Brain pericyte (primary cell): Measurements from ENCODE around the gene ASPRV1.
"Not testable (repeated sequence)": the region's sequence is repeated elsewhere in the genome, so short reads cannot be mapped to it uniquely, and the experiment has no call there.

Experiments
- DNase-seq: peaks from one replicate; pipeline ENCODE4 v3.0.0-alpha.2; 2012; ENCODE audit warnings: low read depth, low spot score

The ASPRV1 gene

DNA sequence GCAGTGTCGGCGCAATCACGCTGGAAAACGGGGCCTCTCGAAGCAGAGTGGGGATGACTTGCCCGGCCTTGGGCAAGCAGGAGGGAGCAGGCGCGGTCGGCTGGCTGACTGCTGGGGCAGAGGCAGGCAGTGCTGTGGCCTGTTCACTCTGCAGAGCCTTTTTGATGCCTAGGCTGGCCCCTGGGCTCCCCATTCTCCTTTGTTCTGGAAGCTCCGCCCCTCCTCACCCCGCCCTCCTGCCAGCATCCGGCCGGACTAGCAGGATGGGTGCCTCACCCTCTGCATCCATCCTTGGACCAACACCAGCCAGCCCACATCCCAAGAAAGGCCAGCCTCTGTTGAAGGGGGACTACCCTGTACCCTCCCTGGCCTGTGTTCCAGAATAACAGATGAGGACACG lies at the start of gene ASPRV1:
Gene ASPRV1 (minus strand): TSS at position 136 of the 400 bp plus-strand sequence. CDS start 195 bp downstream, outside the sequence.
- DNase-seq: no peak

DNA sequence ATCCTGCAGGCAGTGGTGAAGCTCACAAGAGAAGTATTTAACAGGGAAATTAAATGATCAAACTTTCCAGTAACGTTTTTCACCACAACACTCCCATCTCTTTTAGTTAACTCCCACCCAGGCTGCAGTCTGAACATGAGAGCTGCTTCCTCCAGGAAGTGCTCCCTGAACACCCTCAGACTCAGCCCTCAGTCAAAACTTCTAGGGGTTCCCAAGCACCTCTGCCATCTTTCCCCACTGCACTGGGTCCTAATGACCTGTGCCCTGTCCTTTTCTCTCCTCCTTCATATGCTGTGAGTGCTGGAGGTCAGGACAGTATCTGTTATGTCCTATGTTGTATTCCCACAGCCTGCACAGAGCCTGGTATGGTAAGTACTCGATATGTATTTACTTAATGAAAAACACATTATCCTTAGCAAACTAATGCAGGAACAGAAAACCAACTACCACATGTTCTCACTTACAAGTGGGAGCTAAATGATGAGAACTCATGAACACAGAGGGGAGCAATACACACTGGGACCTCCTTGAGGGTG lies 49.2 kb upstream of the ASPRV1 start:
- no peak for DNase-seq

DNA sequence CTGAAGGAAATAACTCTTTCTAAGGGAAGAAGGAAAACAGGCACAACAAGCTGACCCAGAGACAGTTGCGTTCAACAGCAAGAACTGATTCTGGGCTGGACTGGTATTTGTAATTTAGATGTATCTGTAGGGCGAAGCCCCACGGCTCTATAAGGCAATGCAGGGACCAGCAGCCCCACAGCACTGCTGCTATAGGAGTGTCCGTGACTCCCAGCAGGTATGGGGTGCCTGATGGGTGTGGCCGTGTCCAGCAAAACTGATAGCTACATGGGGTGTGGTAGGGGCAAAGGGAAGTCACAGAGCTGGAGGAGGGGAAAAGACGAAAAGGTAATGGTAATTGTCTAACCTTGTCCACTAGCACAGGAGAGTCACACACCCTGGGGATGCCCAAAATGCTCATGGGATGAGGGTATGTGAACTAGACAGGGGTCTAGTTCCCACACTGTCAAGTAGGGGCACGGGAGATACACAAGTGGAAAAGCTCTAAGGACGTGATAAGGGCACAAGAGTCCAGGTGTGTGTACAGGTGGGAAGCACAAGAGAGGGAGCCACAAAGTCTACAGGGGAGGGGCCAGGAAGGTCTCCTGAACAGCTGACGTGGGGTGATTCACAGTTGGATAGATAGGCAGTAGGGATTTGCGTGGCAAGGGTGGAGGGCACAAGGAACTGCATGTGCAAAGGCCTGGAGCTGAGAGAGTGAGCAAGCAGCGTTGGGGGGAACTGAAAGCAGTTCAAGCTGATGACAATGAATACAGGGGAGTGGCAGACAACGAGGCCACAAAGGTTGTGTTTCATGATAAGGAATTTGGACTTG lies 48.5 kb upstream of the ASPRV1 start:
- no peak for DNase-seq

DNA sequence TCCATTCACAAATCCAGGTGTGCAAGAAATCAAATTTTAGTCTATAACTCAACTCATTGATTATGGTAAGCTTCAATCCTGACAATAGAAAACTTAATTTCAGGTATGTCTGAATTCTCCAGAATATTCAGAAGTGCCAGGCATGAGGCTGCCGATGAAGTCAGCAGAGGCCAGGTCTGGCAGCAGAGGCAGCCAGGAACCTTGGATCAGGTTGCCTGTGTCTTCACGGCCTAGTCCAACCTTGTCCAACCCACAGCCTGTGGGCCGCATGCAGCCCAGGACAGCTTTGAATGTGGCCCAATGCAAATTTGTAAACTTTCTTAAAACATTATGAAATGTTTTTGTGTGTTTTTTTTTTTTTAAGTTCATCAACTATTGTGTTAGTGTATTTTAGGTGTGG lies 46.9 kb upstream of the ASPRV1 start:
- no peak for DNase-seq

DNA sequence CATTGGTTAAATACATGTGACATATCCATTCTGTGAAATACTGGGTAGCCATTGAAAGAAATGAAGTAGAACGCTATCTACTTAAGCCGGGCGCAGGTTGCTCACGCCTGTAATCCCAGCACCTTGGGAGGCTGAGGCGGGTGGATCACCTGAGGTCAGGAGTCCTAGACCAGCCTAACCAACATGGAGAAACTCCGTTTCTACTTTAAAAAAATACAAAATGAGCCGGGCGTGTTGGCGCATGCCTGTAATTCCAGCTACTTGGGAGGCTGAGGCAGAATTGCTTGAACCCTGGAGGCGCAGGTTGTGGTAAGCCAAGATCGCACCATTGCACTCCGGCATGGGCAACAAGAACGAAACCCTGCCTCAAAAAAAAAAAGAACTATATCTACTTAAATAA lies 45.7 kb upstream of the ASPRV1 start:
- no peak for DNase-seq

DNA sequence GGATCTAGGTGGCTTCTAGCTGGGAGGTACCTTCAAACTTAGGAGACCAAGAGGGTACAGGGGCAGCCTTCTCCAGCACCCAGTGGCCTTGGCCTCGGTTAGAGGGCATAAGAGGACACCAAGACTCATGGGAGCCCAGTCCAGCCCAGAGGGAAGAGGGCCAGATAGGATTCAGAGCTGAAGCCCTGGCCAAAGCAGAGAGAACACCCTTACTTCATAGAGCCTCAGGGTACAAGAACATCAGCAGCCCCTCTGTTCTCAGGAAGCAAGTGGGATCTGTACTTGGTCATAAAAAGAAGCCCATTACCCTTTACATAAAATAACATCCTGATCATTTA lies 45.0 kb upstream of the ASPRV1 start:
- no peak for DNase-seq

DNA sequence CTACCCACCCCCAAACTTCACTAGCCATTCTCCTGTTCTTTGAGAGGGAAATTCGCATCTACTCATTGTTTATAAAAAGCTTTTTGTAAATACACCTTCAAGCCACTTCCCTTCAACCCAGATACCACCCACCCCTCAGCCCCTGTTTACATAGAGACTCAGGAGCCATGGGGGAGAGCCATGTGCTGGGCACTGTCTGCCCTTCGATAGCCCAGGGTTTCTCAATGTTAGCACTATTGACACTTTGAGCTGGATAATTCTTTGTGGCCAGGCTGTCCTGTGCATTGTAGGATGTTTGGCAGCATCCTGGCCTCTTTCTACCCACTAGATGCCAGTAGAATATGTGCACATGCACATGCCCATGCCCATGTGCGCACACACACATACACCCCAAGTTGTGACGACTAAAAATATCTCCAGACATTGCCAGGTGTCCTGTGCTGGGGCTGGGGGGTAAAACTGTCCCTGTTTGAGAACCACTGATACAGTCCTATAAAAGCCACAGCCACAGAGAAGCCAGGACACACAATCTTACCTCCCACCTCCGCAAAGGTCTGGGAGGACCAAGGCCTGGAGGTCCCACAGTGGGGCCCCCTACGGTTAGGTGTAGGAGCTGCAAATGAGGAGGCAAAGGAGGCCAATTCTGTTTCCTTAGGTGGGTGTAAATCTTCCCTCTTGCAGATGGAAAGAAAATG lies 44.5 kb upstream of the ASPRV1 start:
- no peak for DNase-seq

DNA sequence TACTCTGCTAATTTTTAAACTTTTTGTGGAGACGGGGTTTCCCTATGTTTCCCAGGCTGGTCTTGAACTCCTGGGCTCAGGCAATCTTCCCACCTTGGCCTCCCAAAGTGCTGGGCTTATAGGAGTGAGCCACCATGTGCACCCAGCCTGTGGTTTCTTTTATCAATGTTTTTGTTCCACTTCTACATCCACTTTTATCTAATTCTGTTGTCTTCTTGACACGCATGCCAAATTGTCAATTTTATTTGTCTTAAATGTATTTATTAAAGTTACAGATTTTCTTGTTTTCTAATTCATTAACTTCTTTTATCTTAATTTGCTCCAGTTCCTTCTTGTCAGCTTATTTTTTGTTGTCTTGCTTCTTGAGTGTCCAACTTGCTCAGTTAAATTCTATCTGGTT lies 43.8 kb upstream of the ASPRV1 start:
- DNase-seq: no peak

DNA sequence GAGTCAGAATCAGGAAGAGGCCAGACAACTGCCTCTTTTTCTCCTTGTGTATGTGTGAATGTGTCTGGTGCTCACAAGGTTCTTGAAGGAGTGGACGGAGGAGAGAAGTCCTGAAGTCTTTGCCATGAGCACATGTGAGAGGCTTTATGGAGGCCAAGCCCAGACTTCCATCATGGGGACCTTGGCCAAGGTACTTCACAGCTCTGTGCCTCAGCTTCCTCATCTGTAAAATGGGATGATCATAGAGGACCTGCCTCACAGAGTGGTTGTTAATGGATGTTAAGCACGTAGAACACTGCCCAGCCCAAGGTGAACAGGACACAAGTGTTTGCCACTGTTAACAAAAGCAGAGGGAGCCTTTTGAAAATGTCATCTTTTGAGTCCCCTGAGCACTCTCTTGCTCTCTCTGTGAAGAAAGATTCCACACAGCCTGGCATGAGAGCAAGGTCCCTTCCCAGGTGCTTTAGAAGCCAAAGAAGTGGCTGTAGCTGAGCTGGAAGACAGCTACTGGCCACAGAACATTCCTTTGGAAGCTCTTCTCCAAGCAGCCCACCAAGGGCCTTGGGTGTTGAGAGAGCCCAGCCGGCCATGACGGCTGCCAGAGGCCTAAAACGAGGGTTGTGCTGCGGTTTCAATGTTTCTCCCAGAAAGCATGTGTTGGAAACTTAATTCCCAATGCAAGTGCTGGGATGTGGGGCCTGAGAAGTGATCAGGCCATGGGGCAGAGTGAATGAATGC lies 41.8 kb upstream of the ASPRV1 start:
- DNase-seq: no peak

DNA sequence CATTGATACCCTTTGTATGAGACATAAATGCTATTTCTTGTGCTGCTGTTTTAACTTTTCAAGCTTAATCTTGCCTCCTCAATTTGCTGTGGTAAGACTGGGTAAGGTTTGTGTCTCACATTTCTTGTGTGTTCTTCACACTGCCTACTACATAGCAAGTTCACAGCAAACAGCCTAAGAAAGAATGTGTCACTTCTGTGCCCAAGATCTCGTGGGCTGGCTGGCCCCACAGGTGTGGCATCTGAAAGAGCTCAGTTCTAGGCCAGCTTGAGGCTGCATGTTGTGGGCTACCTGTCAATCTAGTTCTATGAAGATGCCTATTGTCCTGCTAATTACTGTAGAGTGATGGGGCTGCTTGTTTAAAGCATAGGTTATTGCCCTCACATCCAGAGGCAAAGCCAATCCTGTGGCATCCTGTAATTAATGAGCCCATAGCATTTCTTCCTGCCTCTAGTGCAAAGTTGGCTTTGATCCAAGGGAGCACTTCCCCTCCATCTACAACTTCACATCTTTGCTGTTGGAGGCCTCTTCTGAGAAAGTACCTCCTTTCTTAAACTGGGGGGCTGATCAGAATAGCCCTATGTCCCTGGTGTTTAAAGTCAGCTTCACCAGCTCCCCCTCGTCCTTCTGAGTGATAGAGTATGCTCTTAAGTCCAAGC lies 40.9 kb upstream of the ASPRV1 start:
- no peak for DNase-seq

DNA sequence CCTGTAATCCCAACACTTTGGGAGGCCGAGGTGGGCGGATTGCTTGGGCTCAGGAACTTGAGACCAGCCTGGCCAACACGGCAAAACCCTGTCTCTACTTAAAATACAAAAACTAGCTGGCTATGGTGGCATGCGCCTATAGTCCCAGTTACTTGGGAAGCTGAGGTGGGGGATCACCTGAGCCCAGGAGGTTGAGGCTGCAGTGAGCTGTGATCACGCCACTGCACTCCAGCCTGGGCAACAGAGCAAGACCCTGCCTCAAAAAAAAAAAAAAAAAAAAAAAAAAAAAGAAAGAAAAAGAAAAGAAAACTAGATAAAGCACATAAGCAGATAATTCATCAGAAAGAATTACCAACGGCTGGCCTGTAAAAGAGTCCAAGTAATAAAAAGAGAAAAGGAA lies 39.1 kb upstream of the ASPRV1 start:
- DNase-seq: not testable (repeated sequence)

DNA sequence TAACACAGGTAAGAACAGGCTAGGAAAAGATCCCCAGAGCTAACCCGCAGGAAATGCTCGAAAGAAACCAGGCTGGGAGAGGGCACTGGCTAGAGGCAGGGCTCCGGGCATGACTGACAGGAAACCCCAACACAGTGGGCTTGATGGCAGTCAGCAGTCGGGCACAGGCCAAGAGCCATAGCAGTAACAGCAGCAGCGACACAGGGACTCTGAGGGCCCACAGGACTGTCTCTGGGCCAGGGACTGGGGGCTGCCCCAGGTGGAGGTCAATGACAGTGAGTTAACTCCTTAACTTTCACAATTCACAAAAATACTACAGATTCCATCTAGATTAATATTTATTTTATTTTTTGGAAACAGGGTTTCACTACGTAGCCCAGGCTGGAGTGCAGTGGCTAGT lies 37.3 kb upstream of the ASPRV1 start:
- no peak for DNase-seq

DNA sequence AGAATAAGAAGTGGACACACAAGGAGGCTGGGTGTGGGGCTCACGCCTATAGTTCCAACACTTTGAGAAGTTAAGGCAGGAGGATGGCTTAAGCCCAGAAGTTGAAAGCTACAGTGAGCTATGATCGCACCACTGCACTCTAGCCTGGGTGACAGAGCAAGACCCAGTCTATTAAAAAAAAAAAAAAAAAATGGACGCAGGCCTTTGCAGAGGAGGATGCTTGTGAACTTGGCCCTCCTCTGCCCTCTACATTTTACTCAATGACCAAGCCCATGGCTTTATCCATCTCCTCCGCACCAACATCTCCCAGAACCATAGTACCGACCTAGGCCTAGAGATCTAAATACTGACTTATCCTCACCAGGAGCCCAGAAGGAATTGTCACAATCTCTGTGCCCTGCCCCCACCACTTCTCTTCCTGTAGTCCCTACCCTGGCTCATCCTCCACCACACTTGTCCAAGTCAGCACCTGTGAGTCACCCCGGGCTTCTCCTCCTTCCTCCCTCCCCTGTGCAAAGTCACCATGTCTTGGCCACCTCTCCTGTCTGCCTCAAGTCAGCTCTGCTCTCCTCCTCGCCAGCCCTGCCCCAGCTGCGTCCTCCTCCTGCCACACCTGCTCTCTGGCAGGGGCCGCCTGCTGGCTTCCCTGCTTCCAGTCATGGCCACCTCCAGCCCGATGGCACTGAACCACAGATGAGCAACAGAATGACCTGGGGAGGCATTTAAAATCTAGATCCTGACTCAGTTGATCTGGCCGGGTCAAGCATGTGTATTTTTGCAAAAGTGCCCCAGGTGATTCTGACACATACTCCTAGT lies 35.8 kb upstream of the ASPRV1 start:
- no peak for DNase-seq

DNA sequence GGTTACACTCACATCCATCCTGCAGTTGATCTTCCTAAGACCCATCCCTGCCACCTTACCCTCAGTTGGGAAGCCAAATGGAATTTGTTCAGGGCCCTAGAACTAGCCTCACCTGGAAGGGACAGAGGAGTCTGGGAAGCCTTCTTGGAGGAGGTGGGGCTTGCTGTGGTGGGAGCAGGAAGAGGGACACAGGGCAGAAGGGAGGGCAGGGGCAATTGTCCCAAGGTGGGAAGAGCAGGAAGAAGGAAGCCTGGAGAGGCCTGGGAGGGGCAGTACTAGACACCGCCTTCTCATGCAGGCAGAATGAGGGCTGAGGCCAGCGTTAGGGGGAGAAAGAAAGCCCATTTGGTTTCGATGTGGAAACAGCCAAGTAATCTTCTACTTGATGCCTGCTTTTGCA lies 34.1 kb upstream of the ASPRV1 start:
- no peak for DNase-seq

DNA sequence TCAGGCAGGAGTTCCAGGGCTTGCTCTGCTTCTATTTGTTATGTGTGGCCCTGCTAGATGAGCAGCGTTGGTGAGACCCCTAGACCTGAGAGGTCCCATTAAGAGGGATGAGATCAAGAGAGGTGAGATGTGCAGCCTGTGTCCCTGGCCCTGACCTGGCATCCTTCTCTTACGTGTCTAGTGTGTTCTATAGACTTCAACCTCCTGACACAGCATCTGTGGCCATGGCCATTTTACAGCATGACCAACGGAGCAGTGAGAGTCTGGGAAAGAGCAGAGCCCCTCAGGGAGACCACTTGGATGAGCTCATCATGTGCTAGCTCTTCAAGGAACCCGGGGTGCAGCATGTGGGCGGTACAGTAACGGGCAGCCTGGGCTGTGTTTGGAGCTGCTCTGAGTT lies 32.7 kb upstream of the ASPRV1 start:
- DNase-seq: no peak

DNA sequence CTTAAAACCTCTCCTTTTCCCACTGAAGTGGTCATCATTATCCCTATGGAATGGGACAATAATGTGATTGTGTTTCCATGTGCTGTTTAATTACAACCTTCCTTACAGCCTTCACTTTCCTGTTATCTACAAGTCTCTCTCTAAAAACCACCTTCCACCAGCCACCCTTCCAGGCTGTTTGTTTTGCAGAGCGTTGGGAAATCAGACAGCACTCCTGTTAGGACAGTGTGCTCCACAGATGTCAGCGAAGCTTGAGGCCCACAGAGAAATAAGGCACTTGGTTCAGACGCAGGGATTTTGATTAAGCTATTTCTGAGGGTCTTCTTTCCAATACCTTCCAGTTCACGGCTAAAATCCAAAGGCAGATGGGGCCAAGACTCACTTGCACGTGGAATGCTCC lies 32.3 kb upstream of the ASPRV1 start:
- DNase-seq: no peak

DNA sequence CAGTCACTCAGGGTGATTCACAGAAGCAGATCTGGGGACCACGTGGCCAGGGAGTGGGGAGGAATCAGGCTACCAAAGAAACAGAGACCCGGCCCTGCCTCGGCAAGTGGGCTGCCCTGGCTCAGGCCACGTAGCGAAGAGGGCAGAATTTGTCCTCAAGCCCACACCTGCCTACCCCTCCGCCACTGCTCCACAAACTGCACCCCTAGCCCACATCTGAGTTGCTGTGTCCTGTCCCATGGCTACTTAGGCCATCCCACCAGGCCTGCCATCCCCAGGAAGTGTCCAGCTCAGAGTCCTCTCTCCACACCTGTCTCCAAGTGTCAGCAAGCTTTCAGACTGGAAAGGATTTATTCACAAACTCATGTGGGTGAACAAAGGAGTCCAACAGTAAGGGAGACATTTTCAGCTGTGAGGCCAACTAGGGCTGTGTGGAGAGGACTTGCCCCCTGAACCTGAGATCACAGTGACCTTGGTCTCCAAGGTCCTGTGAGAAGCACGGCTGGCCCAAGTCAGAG lies 31.7 kb upstream of the ASPRV1 start:
- no peak for DNase-seq

DNA sequence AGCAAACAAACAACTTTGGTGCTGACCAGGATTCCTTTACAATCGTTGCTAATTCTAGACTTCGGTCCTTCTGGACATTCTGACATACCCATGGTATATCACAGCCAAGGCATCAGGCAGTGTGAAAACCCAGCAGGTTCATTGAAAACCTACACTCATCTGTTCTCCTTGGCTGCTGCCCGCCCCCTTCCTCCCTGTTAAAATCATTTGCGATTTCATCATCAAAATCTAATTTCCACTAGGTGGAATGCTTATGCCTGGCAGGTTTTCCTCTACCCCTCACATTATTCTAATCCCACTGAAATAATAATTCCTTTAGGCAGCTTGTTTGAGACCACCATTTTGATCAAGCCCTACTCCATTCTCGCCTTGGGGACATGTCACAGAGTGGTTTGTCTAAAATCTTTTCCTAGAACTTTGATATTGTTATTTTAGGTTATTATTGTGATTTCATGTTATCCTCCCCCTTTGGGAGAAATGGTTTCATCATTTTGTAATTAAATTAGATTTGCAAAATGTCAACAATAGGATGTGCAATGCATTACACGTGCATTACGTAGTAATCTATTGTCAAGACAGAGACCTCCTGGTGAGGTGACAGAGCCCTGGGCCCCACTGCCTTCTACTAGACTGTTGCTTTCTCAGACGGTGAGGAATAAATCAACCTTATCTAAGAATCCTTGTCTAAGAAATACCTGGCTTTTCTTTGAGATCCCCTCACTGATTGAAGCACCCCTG lies 31.0 kb upstream of the ASPRV1 start:
- DNase-seq: no peak

DNA sequence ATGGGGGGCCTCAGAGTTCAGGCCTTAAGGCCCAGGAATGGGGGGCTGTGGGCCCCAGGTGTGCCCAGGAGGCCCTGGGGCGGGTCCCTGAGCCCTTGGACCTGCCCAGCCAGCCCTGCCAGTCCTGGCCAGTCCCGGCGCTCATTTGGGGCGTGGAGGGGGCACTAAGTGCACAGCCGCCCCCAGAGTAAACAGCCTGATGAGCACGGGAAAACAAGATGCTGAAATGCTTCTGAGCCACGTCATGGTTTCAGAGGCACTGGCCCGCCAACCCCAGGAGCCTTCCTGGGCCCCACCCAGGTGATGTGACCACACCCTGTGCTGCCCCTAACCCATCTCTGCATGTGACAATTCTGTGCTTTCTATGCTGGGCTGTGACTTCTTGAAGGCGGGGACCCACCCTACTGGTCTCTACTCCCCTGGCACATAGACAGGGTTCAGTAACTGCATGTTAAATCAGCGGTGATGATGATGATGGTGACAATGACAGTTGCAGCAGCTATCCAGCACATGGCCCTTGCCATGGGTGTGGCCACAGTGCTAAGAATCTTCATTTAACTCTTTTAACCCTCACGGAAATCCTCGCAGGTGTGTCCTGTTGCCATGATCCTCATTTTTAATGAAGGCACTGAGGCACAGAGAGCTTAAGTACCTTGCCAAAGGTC lies 28.1 kb upstream of the ASPRV1 start:
- no peak for DNase-seq

DNA sequence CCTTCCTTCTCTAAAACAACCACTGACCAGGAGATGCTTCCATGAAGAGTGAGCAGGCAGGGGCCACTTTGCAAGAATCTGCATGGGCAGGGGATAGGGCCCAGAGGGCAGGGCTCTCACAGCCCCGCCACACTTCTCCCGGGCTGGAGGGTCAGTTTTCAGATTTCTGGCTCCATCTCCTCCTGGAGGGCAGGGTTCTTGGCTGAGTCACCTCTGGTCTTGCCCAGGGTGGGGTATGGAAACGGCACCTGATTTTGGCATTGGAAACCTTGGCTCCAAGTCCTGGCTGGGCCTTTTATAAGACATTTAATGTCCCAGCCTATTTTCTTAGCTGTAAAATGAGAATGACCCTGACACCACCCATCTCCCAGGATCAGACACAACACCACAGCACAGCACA lies 27.6 kb upstream of the ASPRV1 start:
- no peak for DNase-seq
